HepG2 (cell line): ENCODE measurements around the gene CDH2. TPM values are rescaled to one million over a fixed set of nuclear protein-coding genes. Genes with fewer than 3 reads are reported as not detected.

ENCODE experiments used
- ATF2 ChIP-seq: sonication (generic); formaldehyde crosslinking; IDR thresholded peaks from 2 replicates; pipeline ENCODE4 v1.4.0; 2020; ENCODE audit warnings: missing genetic modification reagents
- CAMTA2 ChIP-seq: sonication (generic); formaldehyde crosslinking; IDR thresholded peaks from 2 replicates; pipeline ENCODE4 v1.4.0; 2020; ENCODE audit warnings: mild to moderate bottlenecking, missing genetic modification reagents, borderline replicate concordance
- ERF ChIP-seq: IDR thresholded peaks from 2 replicates; pipeline ENCODE4 v1.6.1; 2018; ENCODE audit warnings: missing biosample characterization, missing genetic modification reagents
- HNRNPLL ChIP-seq: fragments of 200-400 bp; formaldehyde crosslinking; IDR thresholded peaks from 2 replicates; pipeline ENCODE4 v1.6.1; 2017; ENCODE audit warnings: mild to moderate bottlenecking, low read depth, low read length; ENCODE audit not compliant: poor library complexity, severe bottlenecking
- JDP2 ChIP-seq: sonication (generic); formaldehyde crosslinking; IDR thresholded peaks from 2 replicates; pipeline ENCODE4 v1.8.1; 2022; ENCODE audit warnings: missing genetic modification reagents, borderline replicate concordance
- KAT7 ChIP-seq: IDR thresholded peaks from 2 replicates; pipeline ENCODE4 v1.6.1; 2018; ENCODE audit warnings: borderline replicate concordance, missing compliant biosample characterization
- KMT2B ChIP-seq: IDR thresholded peaks from 2 replicates; pipeline ENCODE4 v1.6.1; 2016; ENCODE audit warnings: missing genetic modification reagents, missing compliant biosample characterization
- SMAD1 ChIP-seq: sonication (generic); formaldehyde crosslinking; IDR thresholded peaks from 2 replicates; pipeline ENCODE4 v1.4.0; 2020; ENCODE audit warnings: missing genetic modification reagents, low read depth, mild to moderate bottlenecking, borderline replicate concordance
- SNAPC2 ChIP-seq: sonication (generic); formaldehyde crosslinking; IDR thresholded peaks from 2 replicates; pipeline ENCODE4 v1.8.1; 2022; ENCODE audit warnings: mild to moderate bottlenecking, missing genetic modification reagents
- SP1 ChIP-seq, 2 experiments: fragments of 450-650 bp in 1 of 2; sonication (generic) in 1 of 2; formaldehyde crosslinking in 1 of 2; IDR thresholded peaks; 2 replicates each; pipeline versions ENCODE4 v1.4.0 to v1.6.1; 2016 to 2020; ENCODE audit warnings: missing genetic modification reagents in 1 of 2
- TAF15 ChIP-seq: fragments of 200-400 bp; formaldehyde crosslinking; IDR thresholded peaks from one replicate; pipeline ENCODE4 v1.6.1; 2018; ENCODE audit warnings: mild to moderate bottlenecking, low read depth, low read length; ENCODE audit not compliant: poor library complexity, severe bottlenecking
- ZMYM4 ChIP-seq: sonication (generic); formaldehyde crosslinking; IDR thresholded peaks from 2 replicates; pipeline ENCODE4 v1.8.1; 2023; ENCODE audit warnings: mild to moderate bottlenecking, missing genetic modification reagents
- ZNF709 ChIP-seq: sonication (generic); formaldehyde crosslinking; IDR thresholded peaks from 2 replicates; pipeline ENCODE4 v1.5.0; 2020; ENCODE audit warnings: mild to moderate bottlenecking, missing genetic modification reagents
- ZNF737 ChIP-seq: sonication (generic); formaldehyde crosslinking; IDR thresholded peaks from 2 replicates; pipeline ENCODE4 v1.5.0; 2020; ENCODE audit warnings: missing genetic modification reagents, mild to moderate bottlenecking, borderline replicate concordance
- polyA plus RNA-seq, 8 experiments: library from polyadenylated mRNA; depleted of rRNA in 3 of 8; stranded (reverse) in 7 of 8; unstranded in 1 of 8; fragments of >200 nt; fragmentation: Illumina TruSeq in 4 of 8; extraction: Trizol in 4 of 8; gene quantifications; 2 replicates each; pipeline versions ENCODE4 v1.2.1 to v1.2.3, GENCODE V29; 2011 to 2016; ENCODE audit warnings: low read depth in 4 of 8, missing spikeins in 1 of 8, mixed read lengths in 1 of 8; ENCODE audit not compliant: insufficient read depth in 1 of 8
- total RNA-seq, 5 experiments: library from RNA; depleted of rRNA; stranded (reverse); fragments of >200 nt; fragmentation: Illumina TruSeq; extraction: Trizol; gene quantifications; 2 replicates each; pipeline ENCODE4 v1.2.3, GENCODE V29; 2016; ENCODE audit warnings: low read depth in 1 of 5
- TF ChIP-seq, protein P1 (sequence below), 2 experiments: fragments of 450-650 bp in 1 of 2; sonication (generic) in 1 of 2; formaldehyde crosslinking in 1 of 2; IDR thresholded peaks; 2 replicates each; pipeline versions ENCODE4 v1.6.1 to v1.8.0; 2016 to 2022; ENCODE audit warnings: antibody characterized with exemption in 1 of 2, mild to moderate bottlenecking in 1 of 2, missing genetic modification reagents in 1 of 2
- TF ChIP-seq, protein P2 (sequence below): sonication (generic); formaldehyde crosslinking; IDR thresholded peaks from 2 replicates; pipeline ENCODE4 v1.9.0; 2022; ENCODE audit warnings: low read depth, missing genetic modification reagents
- TF ChIP-seq, protein P3 (sequence below): sonication (generic); formaldehyde crosslinking; IDR thresholded peaks from 2 replicates; pipeline ENCODE4 v1.4.0; 2020; ENCODE audit warnings: missing genetic modification reagents, low read depth, mild to moderate bottlenecking, borderline replicate concordance

CDH2 gene
- total and polyA plus RNA-seq, 2 of the 13 experiments (the other 11 are each of a cell fraction or from before 2014, with no cell fraction given) = 18.6 to 36.1 TPM

DNA sequence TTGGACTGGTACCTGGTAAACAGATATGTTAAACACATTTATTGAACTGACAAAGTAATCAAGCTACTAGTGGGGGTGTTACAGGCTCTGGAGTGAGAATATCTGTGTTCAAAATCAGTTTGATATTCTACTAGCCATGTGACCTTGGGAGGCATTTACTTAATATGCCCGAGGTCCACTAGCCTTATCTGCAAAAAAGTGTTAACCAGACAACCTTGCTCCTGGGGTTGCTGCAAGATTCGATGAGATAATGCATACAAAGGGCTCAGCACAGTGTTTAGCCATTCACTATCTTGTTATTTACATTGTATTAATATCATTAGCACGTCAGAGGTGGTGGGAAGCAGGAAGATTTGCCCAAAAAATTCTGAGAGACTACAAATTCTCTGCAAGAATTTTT lies 103.3 kb downstream of the CDH2 start (continued):
- TF ChIP-seq ZNF709 (CRISPR knock-in tag) (no peak), KMT2B (CRISPR knock-in tag) (no peak), ZNF737 (CRISPR knock-in tag) (no peak), JDP2 (no peak), SMAD1 (CRISPR knock-in tag) (no peak), ATF2 (no peak), ERF (CRISPR knock-in tag) (no peak), ZMYM4 (CRISPR knock-in tag) (peak; percentile 40; the same call in 1 of the 2 replicates), SP1 (IDR thresholded peaks at IDR 0.05) (no peak), SP1 (CRISPR knock-in tag; IDR thresholded peaks at IDR 0.05) (no peak), KAT7 (CRISPR knock-in tag) (no peak), TAF15 (no peak), SNAPC2 (CRISPR knock-in tag) (no peak), CAMTA2 (CRISPR knock-in tag) (no peak), HNRNPLL (no peak)
- TF ChIP-seq, protein P1, sequence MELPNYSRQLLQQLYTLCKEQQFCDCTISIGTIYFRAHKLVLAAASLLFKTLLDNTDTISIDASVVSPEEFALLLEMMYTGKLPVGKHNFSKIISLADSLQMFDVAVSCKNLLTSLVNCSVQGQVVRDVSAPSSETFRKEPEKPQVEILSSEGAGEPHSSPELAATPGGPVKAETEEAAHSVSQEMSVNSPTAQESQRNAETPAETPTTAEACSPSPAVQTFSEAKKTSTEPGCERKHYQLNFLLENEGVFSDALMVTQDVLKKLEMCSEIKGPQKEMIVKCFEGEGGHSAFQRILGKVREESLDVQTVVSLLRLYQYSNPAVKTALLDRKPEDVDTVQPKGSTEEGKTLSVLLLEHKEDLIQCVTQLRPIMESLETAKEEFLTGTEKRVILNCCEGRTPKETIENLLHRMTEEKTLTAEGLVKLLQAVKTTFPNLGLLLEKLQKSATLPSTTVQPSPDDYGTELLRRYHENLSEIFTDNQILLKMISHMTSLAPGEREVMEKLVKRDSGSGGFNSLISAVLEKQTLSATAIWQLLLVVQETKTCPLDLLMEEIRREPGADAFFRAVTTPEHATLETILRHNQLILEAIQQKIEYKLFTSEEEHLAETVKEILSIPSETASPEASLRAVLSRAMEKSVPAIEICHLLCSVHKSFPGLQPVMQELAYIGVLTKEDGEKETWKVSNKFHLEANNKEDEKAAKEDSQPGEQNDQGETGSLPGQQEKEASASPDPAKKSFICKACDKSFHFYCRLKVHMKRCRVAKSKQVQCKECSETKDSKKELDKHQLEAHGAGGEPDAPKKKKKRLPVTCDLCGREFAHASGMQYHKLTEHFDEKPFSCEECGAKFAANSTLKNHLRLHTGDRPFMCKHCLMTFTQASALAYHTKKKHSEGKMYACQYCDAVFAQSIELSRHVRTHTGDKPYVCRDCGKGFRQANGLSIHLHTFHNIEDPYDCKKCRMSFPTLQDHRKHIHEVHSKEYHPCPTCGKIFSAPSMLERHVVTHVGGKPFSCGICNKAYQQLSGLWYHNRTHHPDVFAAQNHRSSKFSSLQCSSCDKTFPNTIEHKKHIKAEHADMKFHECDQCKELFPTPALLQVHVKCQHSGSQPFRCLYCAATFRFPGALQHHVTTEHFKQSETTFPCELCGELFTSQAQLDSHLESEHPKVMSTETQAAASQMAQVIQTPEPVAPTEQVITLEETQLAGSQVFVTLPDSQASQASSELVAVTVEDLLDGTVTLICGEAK (IDR thresholded peaks at IDR 0.05) = no peak
- TF ChIP-seq, protein P1 (CRISPR knock-in tag; IDR thresholded peaks at IDR 0.05) = no peak
- TF ChIP-seq, protein P2, sequence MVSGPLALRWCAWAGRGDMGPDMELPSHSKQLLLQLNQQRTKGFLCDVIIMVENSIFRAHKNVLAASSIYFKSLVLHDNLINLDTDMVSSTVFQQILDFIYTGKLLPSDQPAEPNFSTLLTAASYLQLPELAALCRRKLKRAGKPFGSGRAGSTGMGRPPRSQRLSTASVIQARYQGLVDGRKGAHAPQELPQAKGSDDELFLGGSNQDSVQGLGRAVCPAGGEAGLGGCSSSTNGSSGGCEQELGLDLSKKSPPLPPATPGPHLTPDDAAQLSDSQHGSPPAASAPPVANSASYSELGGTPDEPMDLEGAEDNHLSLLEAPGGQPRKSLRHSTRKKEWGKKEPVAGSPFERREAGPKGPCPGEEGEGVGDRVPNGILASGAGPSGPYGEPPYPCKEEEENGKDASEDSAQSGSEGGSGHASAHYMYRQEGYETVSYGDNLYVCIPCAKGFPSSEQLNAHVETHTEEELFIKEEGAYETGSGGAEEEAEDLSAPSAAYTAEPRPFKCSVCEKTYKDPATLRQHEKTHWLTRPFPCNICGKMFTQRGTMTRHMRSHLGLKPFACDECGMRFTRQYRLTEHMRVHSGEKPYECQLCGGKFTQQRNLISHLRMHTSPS (CRISPR knock-in tag) = no peak
- TF ChIP-seq, protein P3, sequence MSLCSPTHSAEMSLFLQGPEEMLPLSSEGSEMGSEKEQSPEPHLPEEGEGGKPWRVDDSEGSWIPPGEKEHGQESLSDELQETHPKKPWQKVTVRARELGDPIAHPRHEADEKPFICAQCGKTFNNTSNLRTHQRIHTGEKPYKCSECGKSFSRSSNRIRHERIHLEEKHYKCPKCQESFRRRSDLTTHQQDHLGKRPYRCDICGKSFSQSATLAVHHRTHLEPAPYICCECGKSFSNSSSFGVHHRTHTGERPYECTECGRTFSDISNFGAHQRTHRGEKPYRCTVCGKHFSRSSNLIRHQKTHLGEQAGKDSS (CRISPR knock-in tag) = no peak
